Measurements from ENCODE around the gene CPZ.
"Not testable (repeated sequence)": the region's sequence is repeated elsewhere in the genome, so short reads cannot be mapped to it uniquely, and the experiment has no call there.

- not testable (repeated sequence) for TF ChIP-seq CTCF, POLR2A (IDR thresholded peaks at IDR 0.05)
Measured at GRCh38 chr4:8634773-8635172, 42.2 kb downstream of the CPZ start.

All from breast epithelium (tissue), 3 donors.